Liver (tissue), 9 donors: ENCODE measurements around the gene MKNK2. TPM values are rescaled to one million over a fixed set of nuclear protein-coding genes. Genes with fewer than 3 reads are reported as not detected.
A peak's percentile ranks its signal among the peaks of the same experiment; 100 is the strongest.

Experiments
- DNase-seq: peaks from one replicate; pipeline ENCODE4 v3.0.0-alpha.2; 2017; ENCODE audit warnings: low spot score
- H3K27ac ChIP-seq, 2 donors: one replicate each; pipeline ENCODE4 v1.7.0; 2013; ENCODE audit warnings: inconsistent platforms in 2 of 2, low read length in 2 of 2, control low read depth in 1 of 2, low read depth in 1 of 2, mild to moderate bottlenecking in 1 of 2
- H3K27me3 ChIP-seq, 4 donors: one replicate each; pipeline versions ENCODE4 v1.6.1 to v1.7.0; 2013; ENCODE audit warnings: low read length in 3 of 4, inconsistent platforms in 1 of 4, mild to moderate bottlenecking in 1 of 4, moderate library complexity in 1 of 4; ENCODE audit not compliant: control insufficient read depth in 4 of 4, insufficient read depth in 4 of 4
- H3K36me3 ChIP-seq, 4 donors: one replicate each; pipeline versions ENCODE4 v1.6.1 to v1.7.0; 2013; ENCODE audit warnings: low read length in 3 of 4, mild to moderate bottlenecking in 3 of 4, low read depth in 1 of 4, moderate library complexity in 1 of 4; ENCODE audit not compliant: control insufficient read depth in 4 of 4, insufficient read depth in 3 of 4
- H3K4me1 ChIP-seq, 4 donors: one replicate each; pipeline versions ENCODE4 v1.6.1 to v1.7.0; 2013; ENCODE audit warnings: low read length in 3 of 4, mild to moderate bottlenecking in 3 of 4, moderate library complexity in 1 of 4; ENCODE audit not compliant: control insufficient read depth in 4 of 4, insufficient read depth in 4 of 4
- H3K4me3 ChIP-seq, 3 donors: one replicate each; pipeline versions ENCODE4 v1.6.1 to v1.7.0; 2013; ENCODE audit warnings: low read length in 3 of 3, control low read depth in 1 of 3, low read depth in 1 of 3, mild to moderate bottlenecking in 1 of 3
- H3K9ac ChIP-seq, 2 donors: one replicate each; pipeline ENCODE4 v1.7.0; 2013; ENCODE audit warnings: low read length in 2 of 2, mild to moderate bottlenecking in 2 of 2, moderate library complexity in 2 of 2, control low read depth in 1 of 2, low read depth in 1 of 2
- H3K9me3 ChIP-seq, 4 donors: one replicate each; pipeline versions ENCODE4 v1.6.1 to v1.7.0; 2013; ENCODE audit warnings: low read length in 3 of 4; ENCODE audit not compliant: control insufficient read depth in 4 of 4
- CTCF ChIP-seq: fragments of 150-350 bp; IDR thresholded peaks from 2 replicates; pipeline ENCODE4 v1.5.1; 2017; ENCODE audit warnings: improper control_type of control experiment, low read depth, low read length; ENCODE audit not compliant: missing input control
- EGR1 ChIP-seq, 2 donors: IDR thresholded peaks; 2 replicates each; pipeline ENCODE4 v1.6.1; 2016 to 2018; ENCODE audit warnings: antibody characterized with exemption in 2 of 2, low read depth in 2 of 2
- FOXA1 ChIP-seq: IDR thresholded peaks from 2 replicates; pipeline ENCODE4 v1.6.1; 2016; ENCODE audit warnings: antibody characterized with exemption
- FOXA2 ChIP-seq: IDR thresholded peaks from 2 replicates; pipeline ENCODE4 v1.6.1; 2016; ENCODE audit warnings: antibody characterized with exemption
- GABPA ChIP-seq, 2 donors: IDR thresholded peaks in 1 of 2; conservative IDR thresholded peaks in 1 of 2; 2 replicates each; pipeline ENCODE4 v1.6.1; 2016; ENCODE audit warnings: antibody characterized with exemption in 2 of 2, mild to moderate bottlenecking in 1 of 2, moderate library complexity in 1 of 2
- HNF4A ChIP-seq, 2 donors: conservative IDR thresholded peaks; 2 replicates each; pipeline ENCODE4 v1.6.1; 2016; ENCODE audit warnings: antibody characterized with exemption in 2 of 2, mild to moderate bottlenecking in 2 of 2
- HNF4G ChIP-seq: IDR thresholded peaks from 2 replicates; pipeline ENCODE4 v1.6.1; 2016; ENCODE audit warnings: antibody characterized with exemption
- JUND ChIP-seq, 2 donors: IDR thresholded peaks; 2 replicates each; pipeline ENCODE4 v1.6.1; 2016; ENCODE audit warnings: antibody characterized with exemption in 2 of 2
- NR2F2 ChIP-seq: IDR thresholded peaks from 2 replicates; pipeline ENCODE4 v1.6.1; 2016; ENCODE audit warnings: antibody characterized with exemption
- RAD21 ChIP-seq, 2 donors: IDR thresholded peaks; 2 replicates each; pipeline ENCODE4 v1.6.1; 2016; ENCODE audit warnings: antibody characterized with exemption in 2 of 2, mild to moderate bottlenecking in 2 of 2
- REST ChIP-seq: IDR thresholded peaks from 2 replicates; pipeline ENCODE4 v1.6.1; 2016; ENCODE audit warnings: antibody characterized with exemption, mild to moderate bottlenecking
- RXRA ChIP-seq, 2 donors: IDR thresholded peaks; 2 replicates each; pipeline ENCODE4 v1.6.1; 2017 to 2018; ENCODE audit warnings: antibody characterized with exemption in 2 of 2, mild to moderate bottlenecking in 1 of 2
- SP1 ChIP-seq: IDR thresholded peaks from 2 replicates; pipeline ENCODE4 v1.6.1; 2018; ENCODE audit warnings: antibody characterized with exemption, mild to moderate bottlenecking
- TAF1 ChIP-seq: conservative IDR thresholded peaks from 2 replicates; pipeline ENCODE4 v1.6.1; 2016; ENCODE audit warnings: antibody characterized with exemption, mild to moderate bottlenecking
- YY1 ChIP-seq: IDR thresholded peaks from 2 replicates; pipeline ENCODE4 v1.6.1; 2016; ENCODE audit warnings: antibody characterized with exemption, mild to moderate bottlenecking
- WGBS: extraction: QIAGEN DNeasy Blood & Tissue Kit; methylation state at CpG from one replicate; pipeline ENCODE4 v1.1.7; 2013; 5-methylcytosine and 5-hydroxymethylcytosine counted together
- polyA plus RNA-seq, 2 donors: library from polyadenylated mRNA; stranded (reverse) in 1 of 2; unstranded in 1 of 2; fragments of 200-250 nt in 1 of 2; fragments of >200 nt in 1 of 2; fragmentation: Nextera tagmentation in 1 of 2; extraction: Ambion mirVana in 1 of 2; gene quantifications; one replicate each; pipeline versions ENCODE4 v1.2.1 to v1.2.3, GENCODE V29; 2013 to 2015
- total RNA-seq, 2 donors: library from RNA; depleted of rRNA; stranded (reverse); fragments of >200 nt; gene quantifications; one replicate each; pipeline ENCODE4 v1.2.3, GENCODE V29; 2014
- TF ChIP-seq, protein P1 (sequence below): IDR thresholded peaks from 2 replicates; pipeline ENCODE4 v1.6.1; 2016; ENCODE audit warnings: antibody characterized with exemption
- TF ChIP-seq, protein P2 (sequence below): IDR thresholded peaks from 2 replicates; pipeline ENCODE4 v1.6.1; 2016; ENCODE audit warnings: antibody characterized with exemption
- TF ChIP-seq, protein P3 (sequence below): IDR thresholded peaks from 2 replicates; pipeline ENCODE4 v1.6.1; 2016; ENCODE audit warnings: antibody characterized with exemption
- donor health status: healthy.
- donor health status: healthy.
- donor health status: healthy.
- donor health status: healthy.
- donor health status: healthy.

The MKNK2 gene
- total and polyA plus RNA-seq, 4 donors = 24.7 to 105 (median 46.4) TPM

- Histone ChIP-seq H3K9ac (no peak overlapping the region), H3K4me3 (no peak overlapping the region), H3K27ac (peak overlapping the region; percentile 0 to 58), H3K4me1 (peaks cover 41 to 77% (median 70%) of the 10 kb centered on the region in 4 donors), H3K27me3 (no peaks in the 10 kb centered on the region), H3K9me3 (no peaks in the 10 kb centered on the region), H3K36me3 (peaks cover 6 to 32% (median 17%) of the 10 kb centered on the region in 4 donors)
- TF ChIP-seq FOXA2 = no peak
- no peak for TF ChIP-seq JUND (IDR thresholded peaks at IDR 0.05)
- no peak for TF ChIP-seq SP1
- no peak for TF ChIP-seq FOXA1
- WGBS = 49% methylated on average over 9 of the region's 9 CpGs
- DNase-seq = no peak
Measured at GRCh38 chr19:2043251-2043641, 7.8 kb downstream of the MKNK2 start.

- Histone ChIP-seq H3K27ac (peak overlapping the region; percentile 58 to 68), H3K27me3 (no peaks in the 10 kb centered on the region), H3K36me3 (peaks cover 6 to 32% (median 18%) of the 10 kb centered on the region in 4 donors), H3K4me1 (peaks cover 35 to 71% (median 65%) of the 10 kb centered on the region in 4 donors), H3K4me3 (no peak overlapping the region), H3K9ac (peak overlapping the region in 1 of 2 donors; percentile 23), H3K9me3 (no peaks in the 10 kb centered on the region)
- WGBS = 26% methylated on average over 29 of the region's 29 CpGs
- peak; percentile 66 for DNase-seq
- TF ChIP-seq NR2F2 (peak; percentile 26), FOXA2 (no peak), RXRA (IDR thresholded peaks at IDR 0.05) (peak in 1 of 2 donors; percentile 11)
Measured at GRCh38 chr19:2042485-2043250, 8.4 kb downstream of the MKNK2 start.

- 8% methylated on average over 77 of the region's 77 CpGs for WGBS
- H3K4me3 ChIP-seq = peak overlapping the region in 2 of 3 donors; percentile 8 to 51
Measured at GRCh38 chr19:2041683-2042484, 9.2 kb downstream of the MKNK2 start.

More at GRCh38 chr19:2041683-2042484, 9.2 kb downstream of the MKNK2 start:
- Histone ChIP-seq H3K27me3 (no peaks in the 10 kb centered on the region), H3K36me3 (peaks cover 6 to 32% (median 19%) of the 10 kb centered on the region in 4 donors), H3K27ac (peak overlapping the region; percentile 87 to 92), H3K9me3 (no peaks in the 10 kb centered on the region), H3K9ac (peak overlapping the region; percentile 15 to 23), H3K4me1 (peaks cover 32 to 64% (median 57%) of the 10 kb centered on the region in 4 donors)
- DNase-seq = peak; percentile 99
- TF ChIP-seq TAF1 (no peak), EGR1 (IDR thresholded peaks at IDR 0.05; ENCODE audit: low read depth in 2 of 2) (no peak), HNF4A (conservative IDR thresholded peaks at IDR 0.05) (no peak), CTCF (no peak), RXRA (IDR thresholded peaks at IDR 0.05) (peak; percentile 51 to 60), JUND (IDR thresholded peaks at IDR 0.05) (no peak), FOXA2 (no peak), SP1 (peak; percentile 91), YY1 (peak; percentile 24), HNF4G (no peak), REST (peak; percentile 50), RAD21 (IDR thresholded peaks at IDR 0.05) (peak in 1 of 2 donors; percentile 2), GABPA (IDR thresholded peaks at IDR 0.05 in 1 of 2, conservative IDR thresholded peaks at IDR 0.05 in 1 of 2) (peak in 1 of 2 donors; percentile 52), NR2F2 (no peak), FOXA1 (no peak)
- TF ChIP-seq, protein P1, sequence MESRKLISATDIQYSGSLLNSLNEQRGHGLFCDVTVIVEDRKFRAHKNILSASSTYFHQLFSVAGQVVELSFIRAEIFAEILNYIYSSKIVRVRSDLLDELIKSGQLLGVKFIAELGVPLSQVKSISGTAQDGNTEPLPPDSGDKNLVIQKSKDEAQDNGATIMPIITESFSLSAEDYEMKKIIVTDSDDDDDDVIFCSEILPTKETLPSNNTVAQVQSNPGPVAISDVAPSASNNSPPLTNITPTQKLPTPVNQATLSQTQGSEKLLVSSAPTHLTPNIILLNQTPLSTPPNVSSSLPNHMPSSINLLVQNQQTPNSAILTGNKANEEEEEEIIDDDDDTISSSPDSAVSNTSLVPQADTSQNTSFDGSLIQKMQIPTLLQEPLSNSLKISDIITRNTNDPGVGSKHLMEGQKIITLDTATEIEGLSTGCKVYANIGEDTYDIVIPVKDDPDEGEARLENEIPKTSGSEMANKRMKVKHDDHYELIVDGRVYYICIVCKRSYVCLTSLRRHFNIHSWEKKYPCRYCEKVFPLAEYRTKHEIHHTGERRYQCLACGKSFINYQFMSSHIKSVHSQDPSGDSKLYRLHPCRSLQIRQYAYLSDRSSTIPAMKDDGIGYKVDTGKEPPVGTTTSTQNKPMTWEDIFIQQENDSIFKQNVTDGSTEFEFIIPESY = no peak
- TF ChIP-seq, protein P2, sequence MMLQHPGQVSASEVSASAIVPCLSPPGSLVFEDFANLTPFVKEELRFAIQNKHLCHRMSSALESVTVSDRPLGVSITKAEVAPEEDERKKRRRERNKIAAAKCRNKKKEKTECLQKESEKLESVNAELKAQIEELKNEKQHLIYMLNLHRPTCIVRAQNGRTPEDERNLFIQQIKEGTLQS = no peak
- TF ChIP-seq, protein P3, sequence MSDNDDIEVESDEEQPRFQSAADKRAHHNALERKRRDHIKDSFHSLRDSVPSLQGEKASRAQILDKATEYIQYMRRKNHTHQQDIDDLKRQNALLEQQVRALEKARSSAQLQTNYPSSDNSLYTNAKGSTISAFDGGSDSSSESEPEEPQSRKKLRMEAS = no peak
